H1 (cell line): ENCODE measurements around the gene RHEB. TPM values are rescaled to one million over a fixed set of nuclear protein-coding genes. Genes with fewer than 3 reads are reported as not detected.

Source experiments
- CTCF ChIA-PET: fragments of 300-600 bp; sonication (Branson Sonifier 250); formaldehyde crosslinking; loops from one replicate; lab custom pipeline; 2021; ENCODE audit not compliant: partially characterized antibody; lab: Charles Lee
- POLR2A ChIA-PET: fragments of 300-600 bp; sonication (Branson Sonifier 250); formaldehyde crosslinking; loops from one replicate; lab custom pipeline; 2021; ENCODE audit warnings: inconsistent platforms; ENCODE audit not compliant: partially characterized antibody; lab: Charles Lee
- DNase-seq, 2 experiments: peaks; one replicate each; pipeline versions ENCODE4 v3.0.0 to v3.0.0-alpha.2; 2010 to 2022; ENCODE audit warnings: low spot score in 2 of 2, low read depth in 1 of 2, mixed read lengths in 1 of 2
- FAIRE-seq: peaks from 2 replicates; lab custom pipeline; 2011; peaks lifted over from hg19 to GRCh38; lab: Jason Lieb, UNC
- H2AFZ ChIP-seq: 2 replicates; pipeline ENCODE4 v1.8.1; 2012; ENCODE audit warnings: low read length, inconsistent platforms
- H2AK5ac ChIP-seq: 2 replicates; pipeline ENCODE4 v1.6.1; 2013; ENCODE audit warnings: low read depth, low read length
- H2BK120ac ChIP-seq: replicated peaks from 2 replicates; pipeline ENCODE3; 2013; ENCODE audit warnings: low read depth, low read length, inconsistent platforms
- H2BK12ac ChIP-seq: 2 replicates; pipeline ENCODE4 v1.6.1; 2013; ENCODE audit warnings: low read depth, low read length
- H2BK15ac ChIP-seq: 2 replicates; pipeline ENCODE4 v1.6.1; 2013; ENCODE audit warnings: low read length
- H2BK20ac ChIP-seq: 2 replicates; pipeline ENCODE4 v1.6.1; 2013; ENCODE audit warnings: low read length
- H2BK5ac ChIP-seq: 2 replicates; pipeline ENCODE4 v1.6.1; 2013; ENCODE audit warnings: low read depth, low read length
- H3K14ac ChIP-seq: 2 replicates; pipeline ENCODE4 v1.6.1; 2013; ENCODE audit warnings: inconsistent platforms; ENCODE audit not compliant: insufficient read length
- H3K18ac ChIP-seq: 2 replicates; pipeline ENCODE4 v1.6.1; 2013; ENCODE audit warnings: low read length; ENCODE audit errors: extremely low read depth
- H3K23ac ChIP-seq: 2 replicates; pipeline ENCODE4 v1.6.1; 2013; ENCODE audit warnings: inconsistent platforms; ENCODE audit not compliant: insufficient read length
- H3K23me2 ChIP-seq: 2 replicates; pipeline ENCODE4 v1.6.1; 2013; ENCODE audit warnings: low read depth, low read length
- H3K27ac ChIP-seq: 2 replicates; pipeline ENCODE4 v1.6.1; 2011; ENCODE audit warnings: low read depth, low read length, inconsistent platforms
- H3K27me3 ChIP-seq, 4 experiments: replicated peaks in 1 of 4; 1 replicate in 1 of 4; 2 replicates in 3 of 4; pipeline versions ENCODE4 v1.6.1 to v1.8.1; 2011 to 2013; ENCODE audit warnings: low read length in 3 of 4, mild to moderate bottlenecking in 3 of 4, inconsistent platforms in 2 of 4, mixed read lengths in 2 of 4, moderate library complexity in 1 of 4; ENCODE audit not compliant: control insufficient read depth in 3 of 4, insufficient read depth in 3 of 4; ENCODE audit errors: extremely low read depth in 1 of 4
- H3K36me3 ChIP-seq, 4 experiments: 2 replicates each; pipeline versions ENCODE4 v1.6.1 to v1.8.1; 2011 to 2013; ENCODE audit warnings: mild to moderate bottlenecking in 4 of 4, low read length in 3 of 4, moderate library complexity in 2 of 4, control low read depth in 1 of 4, inconsistent platforms in 1 of 4; ENCODE audit not compliant: insufficient read depth in 4 of 4, control insufficient read depth in 2 of 4
- H3K4ac ChIP-seq: replicated peaks from 2 replicates; pipeline ENCODE3; 2013; ENCODE audit warnings: low read length, low read depth, mixed read lengths, inconsistent platforms; ENCODE audit not compliant: insufficient read length
- H3K4me1 ChIP-seq, 4 experiments: replicated peaks in 1 of 4; 1 replicate in 1 of 4; 2 replicates in 3 of 4; pipeline versions ENCODE4 v1.6.1 to v1.8.1; 2011 to 2013; ENCODE audit warnings: low read length in 3 of 4, inconsistent platforms in 2 of 4, mixed read lengths in 1 of 4; ENCODE audit not compliant: insufficient read depth in 4 of 4, control insufficient read depth in 3 of 4
- H3K4me2 ChIP-seq, 2 experiments: 2 replicates each; pipeline versions ENCODE4 v1.6.1 to v1.8.1; 2011 to 2013; ENCODE audit warnings: low read depth in 2 of 2, low read length in 2 of 2, control low read depth in 1 of 2, inconsistent platforms in 1 of 2, mild to moderate bottlenecking in 1 of 2; ENCODE audit not compliant: insufficient read depth in 1 of 2
- H3K4me3 ChIP-seq, 4 experiments: fragments of 200-600, 300-600 bp in 1 of 4; sonication (generic), shearing (Covaris generic), sonication (Bioruptor Twin) in 1 of 4; 2 replicates each; pipeline versions ENCODE4 v1.5.1 to v1.8.1; 2011 to 2016; ENCODE audit warnings: low read length in 4 of 4, low read depth in 3 of 4, control low read depth in 2 of 4, inconsistent platforms in 2 of 4, mild to moderate bottlenecking in 2 of 4, mixed read lengths in 1 of 4, moderate library complexity in 1 of 4; ENCODE audit not compliant: insufficient read depth in 2 of 4; ENCODE audit errors: extremely low read depth in 1 of 4
- H3K56ac ChIP-seq: replicated peaks from 2 replicates; pipeline ENCODE3; 2013; ENCODE audit warnings: low read depth, mild to moderate bottlenecking, mixed read lengths, low read length, inconsistent platforms; ENCODE audit not compliant: insufficient read length
- H3K79me1 ChIP-seq: 2 replicates; pipeline ENCODE4 v1.6.1; 2013; ENCODE audit warnings: low read depth, low read length, control low read depth
- H3K79me2 ChIP-seq, 2 experiments: 2 replicates each; pipeline versions ENCODE4 v1.6.1 to v1.8.1; 2012 to 2013; ENCODE audit warnings: low read length in 2 of 2, mild to moderate bottlenecking in 2 of 2, inconsistent platforms in 1 of 2; ENCODE audit not compliant: insufficient read depth in 2 of 2, control insufficient read depth in 1 of 2
- H3K9ac ChIP-seq, 4 experiments: replicated peaks in 1 of 4; 1 replicate in 1 of 4; 2 replicates in 3 of 4; pipeline versions ENCODE4 v1.6.1 to v1.8.1; 2011 to 2013; ENCODE audit warnings: low read depth in 3 of 4, low read length in 3 of 4, control low read depth in 2 of 4, mild to moderate bottlenecking in 2 of 4, moderate library complexity in 2 of 4, inconsistent platforms in 1 of 4; ENCODE audit errors: extremely low read depth in 1 of 4
- H3K9me3 ChIP-seq, 2 experiments: 2 replicates each; pipeline versions ENCODE4 v1.6.1 to v1.8.1; 2012 to 2013; ENCODE audit warnings: mild to moderate bottlenecking in 2 of 2, moderate library complexity in 2 of 2, control low read depth in 1 of 2, inconsistent platforms in 1 of 2, low read depth in 1 of 2, low read length in 1 of 2, mixed read lengths in 1 of 2; ENCODE audit not compliant: insufficient read depth in 2 of 2
- H4K20me1 ChIP-seq, 2 experiments: replicated peaks in 1 of 2; 2 replicates each; pipeline versions ENCODE3 to v1.8.1; 2011 to 2013; ENCODE audit warnings: inconsistent platforms in 2 of 2, low read length in 2 of 2, mild to moderate bottlenecking in 1 of 2; ENCODE audit not compliant: insufficient read depth in 2 of 2, control insufficient read depth in 1 of 2
- H4K5ac ChIP-seq: 2 replicates; pipeline ENCODE4 v1.6.1; 2013; ENCODE audit warnings: low read length, low read depth, mixed read lengths, inconsistent platforms; ENCODE audit not compliant: insufficient read length
- H4K8ac ChIP-seq: 2 replicates; pipeline ENCODE4 v1.8.0; 2013; ENCODE audit warnings: mild to moderate bottlenecking, moderate library complexity, low read length, inconsistent platforms; ENCODE audit not compliant: insufficient read depth; ENCODE audit errors: extremely low read depth
- H4K91ac ChIP-seq: replicated peaks from 2 replicates; pipeline ENCODE3; 2013; ENCODE audit warnings: low read length, mixed read lengths, inconsistent platforms; ENCODE audit not compliant: insufficient read length
- CBX8 ChIP-seq: fragments of 300-800, 300-1000 bp; sonication (generic); IDR thresholded peaks from 2 replicates; pipeline ENCODE4 v1.7.1; 2016; ENCODE audit warnings: low read depth, low read length, borderline replicate concordance
- CREB1 ChIP-seq: IDR thresholded peaks from 2 replicates; pipeline ENCODE4 v1.6.1; 2012; ENCODE audit warnings: inconsistent platforms
- CTBP2 ChIP-seq: IDR thresholded peaks from 2 replicates; pipeline ENCODE4 v1.7.0; 2011; ENCODE audit warnings: borderline replicate concordance, mild to moderate bottlenecking, moderate library complexity, mixed read lengths, low read length; ENCODE audit not compliant: insufficient read depth, insufficient read length
- EGR1 ChIP-seq: IDR thresholded peaks from 2 replicates; pipeline ENCODE4 v1.6.1; 2011; ENCODE audit warnings: low read depth, low read length, borderline replicate concordance
- HDAC6 ChIP-seq: IDR thresholded peaks from one replicate; pipeline ENCODE4 v1.7.1; 2012; ENCODE audit warnings: low read depth, mild to moderate bottlenecking, inconsistent platforms, low read length, moderate library complexity
- KDM5A ChIP-seq: fragments of 200-600 bp; IDR thresholded peaks from 2 replicates; pipeline ENCODE4 v1.7.1; 2012; ENCODE audit warnings: mild to moderate bottlenecking, low read length, inconsistent platforms, mixed read lengths
- MAX ChIP-seq: IDR thresholded peaks from 2 replicates; pipeline ENCODE4 v1.6.1; 2012; ENCODE audit warnings: inconsistent platforms
- POLR2AphosphoS5 ChIP-seq: IDR thresholded peaks from 2 replicates; pipeline ENCODE4 v1.6.1; 2011; ENCODE audit warnings: low read depth, low read length
- RFX5 ChIP-seq: IDR thresholded peaks from 2 replicates; pipeline ENCODE4 v1.6.1; 2011; ENCODE audit warnings: low read depth, low read length, improper control_type of control experiment, borderline replicate concordance
- SP2 ChIP-seq: IDR thresholded peaks from 2 replicates; pipeline ENCODE4 v1.6.1; 2012; ENCODE audit warnings: mild to moderate bottlenecking, low read length, inconsistent platforms
- SRF ChIP-seq: IDR thresholded peaks from 2 replicates; pipeline ENCODE4 v1.6.1; 2011; ENCODE audit warnings: mild to moderate bottlenecking, low read depth, low read length, moderate library complexity
- YY1 ChIP-seq: IDR thresholded peaks from 2 replicates; pipeline ENCODE4 v1.6.1; 2011; ENCODE audit warnings: low read depth, mild to moderate bottlenecking, low read length
- WGBS, 2 experiments: shearing (Covaris generic) in 1 of 2; methylation state at CpG; one replicate each; pipeline versions ENCODE4 v1.1.6 to v1.1.7; 2013 to 2015; ENCODE audit warnings: low lambda C conversion rate in 2 of 2, mixed read lengths in 2 of 2, inconsistent platforms in 1 of 2, low coverage in 1 of 2, missing lambda C conversion rate in 1 of 2; ENCODE audit not compliant: insufficient replicate concordance in 2 of 2, insufficient coverage in 1 of 2, insufficient read length in 1 of 2; ENCODE audit errors: extremely low coverage in 1 of 2, missing lambda C conversion rate in 1 of 2; 5-methylcytosine and 5-hydroxymethylcytosine counted together
- polyA plus RNA-seq, 7 experiments: library from polyadenylated mRNA; depleted of rRNA in 3 of 7; stranded (reverse) in 5 of 7; unstranded in 2 of 7; fragments of >200 nt in 5 of 7; fragments of 200-250 nt in 2 of 7; gene quantifications; 1 replicate in 5 of 7; 2 replicates in 1 of 7; 4 replicates in 1 of 7; pipeline versions ENCODE4 v1.2.1 to v1.2.3, GENCODE V29; 2011 to 2013; ENCODE audit warnings: missing spikeins in 2 of 7, mixed read lengths in 2 of 7
- total RNA-seq: library from RNA; stranded (reverse); fragmentation: NEBNext Ultra II Directional; extraction: Animal tissue kit (Norgen Biotek cat#: 25700); gene quantifications from 2 replicates; pipeline ENCODE4 v1.2.1, GENCODE V29; 2021

The RHEB gene
- total and polyA plus RNA-seq, 2 of the 8 experiments (the other 6 are each of a cell fraction or from before 2014, with no cell fraction given): 60.8 to 132 TPM

GRCh38 chr7:151498495-151498894 lies 21.2 kb downstream of the RHEB start:
- no peak overlapping the region for H3K14ac ChIP-seq
- no peaks in the 10 kb centered on the region for H3K23me2 ChIP-seq
- CTCF ChIA-PET: interaction anchor here (0.8 to 2.4 kb wide), 7 partner anchors 9 to 284 kb away, joined by 3 to 14 read pairs (median 3); no protein-coding TSS in a partner anchor
- WGBS, 2 experiments: 91% methylated on average over 5 of the region's 5 CpGs; no CpG with 5 or more reads in 1 of the 2 experiments
- POLR2A ChIA-PET: interaction anchor here (1.0 to 1.8 kb wide), 6 partner anchors 12 to 84 kb away, joined by 3 to 6 read pairs (median 5); partner anchors contain the start of gene RHEB
- no peak for FAIRE-seq
- no peak overlapping the region for H2BK20ac ChIP-seq
- no peak overlapping the region for H3K56ac ChIP-seq
- no peak overlapping the region for H4K5ac ChIP-seq
- peaks cover 27 to 29% of the 10 kb centered on the region in 2 experiments for H4K20me1 ChIP-seq
- no peak overlapping the region for H3K4me2 ChIP-seq
- no peaks in the 10 kb centered on the region for H3K36me3 ChIP-seq
- H4K8ac ChIP-seq: no peak overlapping the region
- no peak overlapping the region for H2BK5ac ChIP-seq
- peaks cover 15% of the 10 kb centered on the region for H3K79me1 ChIP-seq
- no peak overlapping the region for H2BK15ac ChIP-seq
- no peak overlapping the region for H3K9ac ChIP-seq
- H3K27ac ChIP-seq: no peak overlapping the region
- no peaks in the 10 kb centered on the region for H3K9me3 ChIP-seq
- no peak overlapping the region for H2BK12ac ChIP-seq
- H3K4me1 ChIP-seq: peaks cover 1 to 7% (median 5%) of the 10 kb centered on the region in 4 experiments; a peak in 6 of 7 replicates
- no peak overlapping the region for H2AFZ ChIP-seq
- DNase-seq: no peak
- H3K18ac ChIP-seq: no peak overlapping the region
- H3K4ac ChIP-seq: no peak overlapping the region
- H3K4me3 ChIP-seq: no peak overlapping the region
- H2BK120ac ChIP-seq: no peak overlapping the region
- H4K91ac ChIP-seq: no peak overlapping the region
- no peak overlapping the region for H3K23ac ChIP-seq
- no peaks in the 10 kb centered on the region for H3K27me3 ChIP-seq
- no peak overlapping the region for H2AK5ac ChIP-seq
- peaks cover 17 to 100% of the 10 kb centered on the region in 2 experiments for H3K79me2 ChIP-seq
- TF ChIP-seq MAX (no peak), SP2 (no peak), YY1 (no peak), CBX8 (no peak), POLR2AphosphoS5 (no peak), CTBP2 (no peak), SRF (no peak), CREB1 (no peak), KDM5A (no peak), EGR1 (no peak), RFX5 (no peak), HDAC6 (no peak)
